Measurements from ENCODE around the gene ATP6V1F. TPM values are rescaled to one million over a fixed set of nuclear protein-coding genes. Genes with fewer than 3 reads are reported as not detected.

Gene ATP6V1F
- total RNA-seq, 2 experiments from 2014 or later = 124 to 140 TPM

- Mint-ChIP-seq H3K27me3 (peaks cover 58% of the 10 kb centered on the region), H3K4me1 (peaks cover 4% of the 10 kb centered on the region), H3K4me3 (no peak overlapping the region), H3K9me3 (no peaks in the 10 kb centered on the region), H3K36me3 (ENCODE audit: low read depth) (no peaks in the 10 kb centered on the region), H3K27ac (no peak overlapping the region)
- ChIA-PET POLR2A (no interaction called here), CTCF (no interaction called here)
- DNase-seq = no peak
Observed at GRCh38 chr7:128914566-128915151, 52.0 kb downstream of the ATP6V1F start.

GRCh38 chr7:128915271-128915819 is 52.7 kb downstream of the ATP6V1F start:
- CTCF ChIA-PET = no interaction called here
- DNase-seq = no peak
- H3K27ac Mint-ChIP-seq = no peak overlapping the region
- H3K4me3 Mint-ChIP-seq = no peak overlapping the region
- POLR2A ChIA-PET = no interaction called here
- no peaks in the 10 kb centered on the region for H3K9me3 Mint-ChIP-seq
- peaks cover 58% of the 10 kb centered on the region for H3K27me3 Mint-ChIP-seq
- H3K36me3 Mint-ChIP-seq (ENCODE audit: low read depth) = no peaks in the 10 kb centered on the region
- H3K4me1 Mint-ChIP-seq = peaks cover 4% of the 10 kb centered on the region

Other genes starting within 250 kb of the ATP6V1F start
- under 1 TPM; 0.25 to 0.35 TPM for gene GARIN1A, start 190.6 kb upstream of the ATP6V1F start, total RNA-seq
- gene CALU, start 123.5 kb upstream of the ATP6V1F start, total RNA-seq = 10 to 100 TPM; 34.3 to 36.3 TPM
- not detected for gene OPN1SW, start 87.1 kb upstream of the ATP6V1F start, total RNA-seq
- 1 to 10 TPM; 4.8 to 5.3 TPM for gene CCDC136, start 70.9 kb upstream of the ATP6V1F start, total RNA-seq
- gene FLNC, start 32.5 kb upstream of the ATP6V1F start, total RNA-seq = not detected
- gene KCP, start 47.9 kb downstream of the ATP6V1F start, total RNA-seq = under 1 TPM; 0.20 to 0.33 TPM
- 10 to 100 TPM; 25.5 to 28.6 TPM for gene IRF5, start 75.1 kb downstream of the ATP6V1F start, total RNA-seq
- gene TNPO3, start 192.3 kb downstream of the ATP6V1F start, total RNA-seq = 10 to 100 TPM; 42.7 to 44.4 TPM